Ecto neural progenitor cell (in vitro differentiated cells): Measurements from ENCODE around the gene CYREN.
A peak's percentile ranks its signal among the peaks of the same experiment; 100 is the strongest.
"Not testable (repeated sequence)": the region's sequence is repeated elsewhere in the genome, so short reads cannot be mapped to it uniquely, and the experiment has no call there.

Experiments used
- DNase-seq: peaks from one replicate; pipeline ENCODE4 v3.0.0-alpha.2; 2018; ENCODE audit warnings: low spot score

Gene CYREN

GRCh38 chr7:135177028-135177696 is 6.7 kb upstream of the CYREN start:
- no peak for DNase-seq

- DNase-seq = no peak
Observed at GRCh38 chr7:135175931-135176330, 5.4 kb upstream of the CYREN start.

- no peak for DNase-seq
Observed at GRCh38 chr7:135174941-135175340, 4.4 kb upstream of the CYREN start.

- DNase-seq = not testable (repeated sequence)
Observed at GRCh38 chr7:135173916-135174315, 3.4 kb upstream of the CYREN start.

- peak; percentile 63 for DNase-seq
Observed at GRCh38 chr7:135171581-135172291, 1.2 kb upstream of the CYREN start.

GRCh38 chr7:135170998-135171481 is 533 bp upstream of the CYREN start:
- DNase-seq = not testable (repeated sequence)

- no peak for DNase-seq
Observed at GRCh38 chr7:135169964-135170273, 588 bp downstream of the CYREN start.

GRCh38 chr7:135169141-135169963 is 1.2 kb downstream of the CYREN start:
- no peak for DNase-seq

GRCh38 chr7:135168489-135169140 is 1.9 kb downstream of the CYREN start:
- DNase-seq = no peak

- no peak for DNase-seq
Observed at GRCh38 chr7:135168001-135168400, 2.5 kb downstream of the CYREN start.

- no peak for DNase-seq
Observed at GRCh38 chr7:135167365-135167917, 3.1 kb downstream of the CYREN start.

GRCh38 chr7:135166338-135166990 is 4.0 kb downstream of the CYREN start:
- DNase-seq = no peak

GRCh38 chr7:135165862-135166261 is 4.6 kb downstream of the CYREN start:
- no peak for DNase-seq

GRCh38 chr7:135164357-135165061 is 6.0 kb downstream of the CYREN start:
- DNase-seq = no peak

GRCh38 chr7:135162382-135163001 is 8.0 kb downstream of the CYREN start:
- no peak for DNase-seq

GRCh38 chr7:135161669-135162068 is 8.8 kb downstream of the CYREN start:
- DNase-seq = no peak

- no peak for DNase-seq
Observed at GRCh38 chr7:135160858-135161653, 9.5 kb downstream of the CYREN start.

GRCh38 chr7:135160098-135160857 is 10.2 kb downstream of the CYREN start:
- no peak for DNase-seq
